H1 (cell line): ENCODE measurements around the gene PROCR. TPM values are rescaled to one million over a fixed set of nuclear protein-coding genes. Genes with fewer than 3 reads are reported as not detected.

ENCODE experiments used
- CTCF ChIA-PET: fragments of 300-600 bp; sonication (Branson Sonifier 250); formaldehyde crosslinking; loops from one replicate; lab custom pipeline; 2021; ENCODE audit not compliant: partially characterized antibody; lab: Charles Lee
- POLR2A ChIA-PET: fragments of 300-600 bp; sonication (Branson Sonifier 250); formaldehyde crosslinking; loops from one replicate; lab custom pipeline; 2021; ENCODE audit warnings: inconsistent platforms; ENCODE audit not compliant: partially characterized antibody; lab: Charles Lee
- DNase-seq, 2 experiments: peaks; one replicate each; pipeline versions ENCODE4 v3.0.0 to v3.0.0-alpha.2; 2010 to 2022; ENCODE audit warnings: low spot score in 2 of 2, low read depth in 1 of 2, mixed read lengths in 1 of 2
- FAIRE-seq: peaks from 2 replicates; lab custom pipeline; 2011; peaks lifted over from hg19 to GRCh38; lab: Jason Lieb, UNC
- H2AFZ ChIP-seq: 2 replicates; pipeline ENCODE4 v1.8.1; 2012; ENCODE audit warnings: low read length, inconsistent platforms
- H2AK5ac ChIP-seq: 2 replicates; pipeline ENCODE4 v1.6.1; 2013; ENCODE audit warnings: low read depth, low read length
- H2BK120ac ChIP-seq: replicated peaks from 2 replicates; pipeline ENCODE3; 2013; ENCODE audit warnings: low read depth, low read length, inconsistent platforms
- H2BK12ac ChIP-seq: 2 replicates; pipeline ENCODE4 v1.6.1; 2013; ENCODE audit warnings: low read depth, low read length
- H2BK15ac ChIP-seq: 2 replicates; pipeline ENCODE4 v1.6.1; 2013; ENCODE audit warnings: low read length
- H2BK20ac ChIP-seq: 2 replicates; pipeline ENCODE4 v1.6.1; 2013; ENCODE audit warnings: low read length
- H2BK5ac ChIP-seq: 2 replicates; pipeline ENCODE4 v1.6.1; 2013; ENCODE audit warnings: low read depth, low read length
- H3K14ac ChIP-seq: 2 replicates; pipeline ENCODE4 v1.6.1; 2013; ENCODE audit warnings: inconsistent platforms; ENCODE audit not compliant: insufficient read length
- H3K18ac ChIP-seq: 2 replicates; pipeline ENCODE4 v1.6.1; 2013; ENCODE audit warnings: low read length; ENCODE audit errors: extremely low read depth
- H3K23ac ChIP-seq: 2 replicates; pipeline ENCODE4 v1.6.1; 2013; ENCODE audit warnings: inconsistent platforms; ENCODE audit not compliant: insufficient read length
- H3K23me2 ChIP-seq: 2 replicates; pipeline ENCODE4 v1.6.1; 2013; ENCODE audit warnings: low read depth, low read length
- H3K27ac ChIP-seq: 2 replicates; pipeline ENCODE4 v1.6.1; 2011; ENCODE audit warnings: low read depth, low read length, inconsistent platforms
- H3K27me3 ChIP-seq, 4 experiments: replicated peaks in 1 of 4; 1 replicate in 1 of 4; 2 replicates in 3 of 4; pipeline versions ENCODE4 v1.6.1 to v1.8.1; 2011 to 2013; ENCODE audit warnings: low read length in 3 of 4, mild to moderate bottlenecking in 3 of 4, inconsistent platforms in 2 of 4, mixed read lengths in 2 of 4, moderate library complexity in 1 of 4; ENCODE audit not compliant: control insufficient read depth in 3 of 4, insufficient read depth in 3 of 4; ENCODE audit errors: extremely low read depth in 1 of 4
- H3K36me3 ChIP-seq, 4 experiments: 2 replicates each; pipeline versions ENCODE4 v1.6.1 to v1.8.1; 2011 to 2013; ENCODE audit warnings: mild to moderate bottlenecking in 4 of 4, low read length in 3 of 4, moderate library complexity in 2 of 4, control low read depth in 1 of 4, inconsistent platforms in 1 of 4; ENCODE audit not compliant: insufficient read depth in 4 of 4, control insufficient read depth in 2 of 4
- H3K4ac ChIP-seq: replicated peaks from 2 replicates; pipeline ENCODE3; 2013; ENCODE audit warnings: low read length, low read depth, mixed read lengths, inconsistent platforms; ENCODE audit not compliant: insufficient read length
- H3K4me1 ChIP-seq, 4 experiments: replicated peaks in 1 of 4; 1 replicate in 1 of 4; 2 replicates in 3 of 4; pipeline versions ENCODE4 v1.6.1 to v1.8.1; 2011 to 2013; ENCODE audit warnings: low read length in 3 of 4, inconsistent platforms in 2 of 4, mixed read lengths in 1 of 4; ENCODE audit not compliant: insufficient read depth in 4 of 4, control insufficient read depth in 3 of 4
- H3K4me2 ChIP-seq, 2 experiments: 2 replicates each; pipeline versions ENCODE4 v1.6.1 to v1.8.1; 2011 to 2013; ENCODE audit warnings: low read depth in 2 of 2, low read length in 2 of 2, control low read depth in 1 of 2, inconsistent platforms in 1 of 2, mild to moderate bottlenecking in 1 of 2; ENCODE audit not compliant: insufficient read depth in 1 of 2
- H3K4me3 ChIP-seq, 4 experiments: fragments of 200-600, 300-600 bp in 1 of 4; sonication (generic), shearing (Covaris generic), sonication (Bioruptor Twin) in 1 of 4; 2 replicates each; pipeline versions ENCODE4 v1.5.1 to v1.8.1; 2011 to 2016; ENCODE audit warnings: low read length in 4 of 4, low read depth in 3 of 4, control low read depth in 2 of 4, inconsistent platforms in 2 of 4, mild to moderate bottlenecking in 2 of 4, mixed read lengths in 1 of 4, moderate library complexity in 1 of 4; ENCODE audit not compliant: insufficient read depth in 2 of 4; ENCODE audit errors: extremely low read depth in 1 of 4
- H3K56ac ChIP-seq: replicated peaks from 2 replicates; pipeline ENCODE3; 2013; ENCODE audit warnings: low read depth, mild to moderate bottlenecking, mixed read lengths, low read length, inconsistent platforms; ENCODE audit not compliant: insufficient read length
- H3K79me1 ChIP-seq: 2 replicates; pipeline ENCODE4 v1.6.1; 2013; ENCODE audit warnings: low read depth, low read length, control low read depth
- H3K79me2 ChIP-seq, 2 experiments: 2 replicates each; pipeline versions ENCODE4 v1.6.1 to v1.8.1; 2012 to 2013; ENCODE audit warnings: low read length in 2 of 2, mild to moderate bottlenecking in 2 of 2, inconsistent platforms in 1 of 2; ENCODE audit not compliant: insufficient read depth in 2 of 2, control insufficient read depth in 1 of 2
- H3K9ac ChIP-seq, 4 experiments: replicated peaks in 1 of 4; 1 replicate in 1 of 4; 2 replicates in 3 of 4; pipeline versions ENCODE4 v1.6.1 to v1.8.1; 2011 to 2013; ENCODE audit warnings: low read depth in 3 of 4, low read length in 3 of 4, control low read depth in 2 of 4, mild to moderate bottlenecking in 2 of 4, moderate library complexity in 2 of 4, inconsistent platforms in 1 of 4; ENCODE audit errors: extremely low read depth in 1 of 4
- H3K9me3 ChIP-seq, 2 experiments: 2 replicates each; pipeline versions ENCODE4 v1.6.1 to v1.8.1; 2012 to 2013; ENCODE audit warnings: mild to moderate bottlenecking in 2 of 2, moderate library complexity in 2 of 2, control low read depth in 1 of 2, inconsistent platforms in 1 of 2, low read depth in 1 of 2, low read length in 1 of 2, mixed read lengths in 1 of 2; ENCODE audit not compliant: insufficient read depth in 2 of 2
- H4K20me1 ChIP-seq, 2 experiments: replicated peaks in 1 of 2; 2 replicates each; pipeline versions ENCODE3 to v1.8.1; 2011 to 2013; ENCODE audit warnings: inconsistent platforms in 2 of 2, low read length in 2 of 2, mild to moderate bottlenecking in 1 of 2; ENCODE audit not compliant: insufficient read depth in 2 of 2, control insufficient read depth in 1 of 2
- H4K5ac ChIP-seq: 2 replicates; pipeline ENCODE4 v1.6.1; 2013; ENCODE audit warnings: low read length, low read depth, mixed read lengths, inconsistent platforms; ENCODE audit not compliant: insufficient read length
- H4K8ac ChIP-seq: 2 replicates; pipeline ENCODE4 v1.8.0; 2013; ENCODE audit warnings: mild to moderate bottlenecking, moderate library complexity, low read length, inconsistent platforms; ENCODE audit not compliant: insufficient read depth; ENCODE audit errors: extremely low read depth
- H4K91ac ChIP-seq: replicated peaks from 2 replicates; pipeline ENCODE3; 2013; ENCODE audit warnings: low read length, mixed read lengths, inconsistent platforms; ENCODE audit not compliant: insufficient read length
- BACH1 ChIP-seq: IDR thresholded peaks from 2 replicates; pipeline ENCODE4 v1.6.1; 2012; ENCODE audit warnings: low read length, improper control_type of control experiment
- CEBPB ChIP-seq: IDR thresholded peaks from 2 replicates; pipeline ENCODE4 v1.6.1; 2012; ENCODE audit warnings: low read depth, low read length
- CREB1 ChIP-seq: IDR thresholded peaks from 2 replicates; pipeline ENCODE4 v1.6.1; 2012; ENCODE audit warnings: inconsistent platforms
- EZH2 ChIP-seq: fragments of 200-600 bp; sonication (generic); IDR thresholded peaks from 2 replicates; pipeline ENCODE4 v1.7.1; 2012; ENCODE audit warnings: low read depth, mild to moderate bottlenecking, moderate library complexity, low read length, inconsistent platforms; ENCODE audit not compliant: severe bottlenecking
- GTF2F1 ChIP-seq: IDR thresholded peaks from 2 replicates; pipeline ENCODE4 v1.6.1; 2012; ENCODE audit warnings: low read depth, low read length, improper control_type of control experiment, borderline replicate concordance
- KDM1A ChIP-seq: fragments of 200-600, 300-600 bp; sonication (generic); IDR thresholded peaks from 2 replicates; pipeline ENCODE4 v1.7.1; 2016; ENCODE audit warnings: mild to moderate bottlenecking, low read length, borderline replicate concordance
- POLR2A ChIP-seq, 2 experiments: IDR thresholded peaks; 1 replicate in 1 of 2; 2 replicates in 1 of 2; pipeline ENCODE4 v1.6.1; 2011; ENCODE audit warnings: low read depth in 2 of 2, low read length in 2 of 2, mild to moderate bottlenecking in 2 of 2; ENCODE audit errors: control extremely low read depth in 1 of 2
- POLR2AphosphoS5 ChIP-seq: IDR thresholded peaks from 2 replicates; pipeline ENCODE4 v1.6.1; 2011; ENCODE audit warnings: low read depth, low read length
- SIRT6 ChIP-seq: IDR thresholded peaks from one replicate; pipeline ENCODE4 v1.7.1; 2012; ENCODE audit warnings: low read length, inconsistent platforms
- SRF ChIP-seq: IDR thresholded peaks from 2 replicates; pipeline ENCODE4 v1.6.1; 2011; ENCODE audit warnings: mild to moderate bottlenecking, low read depth, low read length, moderate library complexity
- TBP ChIP-seq: IDR thresholded peaks from 2 replicates; pipeline ENCODE4 v1.6.1; 2011; ENCODE audit warnings: low read depth, low read length, improper control_type of control experiment
- ZNF274 ChIP-seq: IDR thresholded peaks from 2 replicates; pipeline ENCODE4 v1.7.0; 2012; ENCODE audit warnings: low read length, borderline replicate concordance; ENCODE audit errors: extremely low read depth
- WGBS, 2 experiments: shearing (Covaris generic) in 1 of 2; methylation state at CpG; one replicate each; pipeline versions ENCODE4 v1.1.6 to v1.1.7; 2013 to 2015; ENCODE audit warnings: low lambda C conversion rate in 2 of 2, mixed read lengths in 2 of 2, inconsistent platforms in 1 of 2, low coverage in 1 of 2, missing lambda C conversion rate in 1 of 2; ENCODE audit not compliant: insufficient replicate concordance in 2 of 2, insufficient coverage in 1 of 2, insufficient read length in 1 of 2; ENCODE audit errors: extremely low coverage in 1 of 2, missing lambda C conversion rate in 1 of 2; 5-methylcytosine and 5-hydroxymethylcytosine counted together
- polyA plus RNA-seq, 7 experiments: library from polyadenylated mRNA; depleted of rRNA in 3 of 7; stranded (reverse) in 5 of 7; unstranded in 2 of 7; fragments of >200 nt in 5 of 7; fragments of 200-250 nt in 2 of 7; gene quantifications; 1 replicate in 5 of 7; 2 replicates in 1 of 7; 4 replicates in 1 of 7; pipeline versions ENCODE4 v1.2.1 to v1.2.3, GENCODE V29; 2011 to 2013; ENCODE audit warnings: missing spikeins in 2 of 7, mixed read lengths in 2 of 7
- total RNA-seq: library from RNA; stranded (reverse); fragmentation: NEBNext Ultra II Directional; extraction: Animal tissue kit (Norgen Biotek cat#: 25700); gene quantifications from 2 replicates; pipeline ENCODE4 v1.2.1, GENCODE V29; 2021
- TF ChIP-seq, protein P1 (sequence below): IDR thresholded peaks from 2 replicates; pipeline ENCODE4 v1.6.1; 2011; ENCODE audit warnings: low read depth, mild to moderate bottlenecking, low read length; ENCODE audit not compliant: insufficient read depth

The PROCR gene
- total and polyA plus RNA-seq, 2 of the 8 experiments (the other 6 are each of a cell fraction or from before 2014, with no cell fraction given) = 21.3 to 42.9 TPM

GRCh38 chr20:35191419-35192117, 19.7 kb downstream of the PROCR start:
- H3K27me3 ChIP-seq = peaks cover 0 to 2% (median 0%) of the 10 kb centered on the region in 4 experiments; a peak in 2 of 7 replicates
- H2AFZ ChIP-seq = no peak overlapping the region
- ChIA-PET POLR2A (interaction anchor here (0.6 to 1.7 kb wide), 2 partner anchors 11 to 71 kb away, joined by 3 to 4 read pairs; no protein-coding TSS in a partner anchor), CTCF (interaction anchor here (1.2 to 1.9 kb wide), 2 partner anchors 26 to 96 kb away, joined by 3 to 6 read pairs; no protein-coding TSS in a partner anchor)
- H3K18ac ChIP-seq = no peak overlapping the region
- no peak overlapping the region for H2BK20ac ChIP-seq
- H4K20me1 ChIP-seq = no peaks in the 10 kb centered on the region
- no peaks in the 10 kb centered on the region for H3K79me1 ChIP-seq
- 79 to 100% methylated on average over 1 to 5 of the region's 5 CpGs for WGBS, 2 experiments
- H4K5ac ChIP-seq = no peak overlapping the region
- H2AK5ac ChIP-seq = no peak overlapping the region
- no peak overlapping the region for H3K14ac ChIP-seq
- H3K27ac ChIP-seq = no peak overlapping the region
- H3K56ac ChIP-seq = no peak overlapping the region
- no peak overlapping the region for H3K23ac ChIP-seq
- no peak overlapping the region for H3K9ac ChIP-seq
- no peak overlapping the region for H3K4me3 ChIP-seq
- H2BK5ac ChIP-seq = no peak overlapping the region
- no peak overlapping the region for H2BK12ac ChIP-seq
- FAIRE-seq (no peak), DNase-seq (no peak)
- H4K91ac ChIP-seq = no peak overlapping the region
- peaks cover 0 to 6% (median 0%) of the 10 kb centered on the region in 4 experiments; a peak in 3 of 7 replicates for H3K4me1 ChIP-seq
- H2BK120ac ChIP-seq = no peak overlapping the region
- H2BK15ac ChIP-seq = no peak overlapping the region
- H3K23me2 ChIP-seq = no peaks in the 10 kb centered on the region
- no peaks in the 10 kb centered on the region for H3K36me3 ChIP-seq
- H4K8ac ChIP-seq = no peak overlapping the region
- no peak overlapping the region for H3K4me2 ChIP-seq
- H3K79me2 ChIP-seq = no peaks in the 10 kb centered on the region
- H3K9me3 ChIP-seq = peaks cover 3 to 6% of the 10 kb centered on the region in 2 experiments; a peak in 2 of 4 replicates
- H3K4ac ChIP-seq = no peak overlapping the region
- no peak for TF ChIP-seq KDM1A
- no peak for TF ChIP-seq EZH2
- TF ChIP-seq SIRT6 = no peak
- no peak for TF ChIP-seq ZNF274
- TF ChIP-seq TBP = no peak
- TF ChIP-seq GTF2F1 = no peak
- TF ChIP-seq POLR2AphosphoS5 = no peak
- no peak for TF ChIP-seq BACH1
- no peak for TF ChIP-seq CREB1
- TF ChIP-seq, protein P1, sequence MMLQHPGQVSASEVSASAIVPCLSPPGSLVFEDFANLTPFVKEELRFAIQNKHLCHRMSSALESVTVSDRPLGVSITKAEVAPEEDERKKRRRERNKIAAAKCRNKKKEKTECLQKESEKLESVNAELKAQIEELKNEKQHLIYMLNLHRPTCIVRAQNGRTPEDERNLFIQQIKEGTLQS = no peak
- TF ChIP-seq CEBPB = no peak
- no peak for TF ChIP-seq POLR2A (IDR thresholded peaks at IDR 0.05; ENCODE audit: control extremely low read depth in 1 of 2, low read depth in 2 of 2, low read length in 2 of 2)
- TF ChIP-seq SRF = no peak
